IMR-90 (cell line): ENCODE data around the gene C19orf53. TPM values are rescaled to one million over a fixed set of nuclear protein-coding genes. Genes with fewer than 3 reads are reported as not detected.

Experiments
- ATAC-seq: fragments of 200-7000 bp; cut with Tn5 transposase; 2 replicates; pipeline ENCODE4 v1.9.1; 2020; ENCODE audit warnings: low read depth, mild to moderate bottlenecking, moderate library complexity
- BruUV-seq: library from RNA; stranded (reverse); fragments of 400-500 nt; replicated peaks from 2 replicates; lab custom pipeline; 2021; lab: Mats Ljungman, UMichigan
- CTCF ChIA-PET: fragments of 300-600 bp; formaldehyde crosslinking; extraction: SDS; loops from one replicate; lab custom pipeline; 2021; ENCODE audit warnings: antibody characterized with exemption; lab: Yijun Ruan, JAX
- POLR2A ChIA-PET: fragments of 300-600 bp; sonication (Branson Sonifier 250); formaldehyde crosslinking; loops from one replicate; lab custom pipeline; 2022; ENCODE audit warnings: antibody characterized with exemption; ENCODE audit not compliant: unreplicated experiment; lab: Charles Lee
- DNase-seq: peaks from one replicate; pipeline ENCODE4 v3.0.0; 2013
- H2AFZ ChIP-seq: replicated peaks from 2 replicates; pipeline ENCODE3; 2013; ENCODE audit warnings: low read length, mild to moderate bottlenecking; ENCODE audit not compliant: poor library complexity
- H2AK5ac ChIP-seq: 2 replicates; pipeline ENCODE4 v1.6.1; 2013; ENCODE audit warnings: low read depth, low read length, inconsistent platforms
- H2AK9ac ChIP-seq: replicated peaks from 2 replicates; pipeline ENCODE3; 2013; ENCODE audit warnings: mild to moderate bottlenecking, low read depth, low read length, moderate library complexity; ENCODE audit not compliant: poor library complexity
- H2BK120ac ChIP-seq: 2 replicates; pipeline ENCODE4 v1.6.1; 2013; ENCODE audit warnings: low read depth, low read length, inconsistent platforms
- H2BK15ac ChIP-seq: 3 replicates; pipeline ENCODE4 v1.6.1; 2013; ENCODE audit warnings: low read depth, low read length, inconsistent platforms
- H2BK20ac ChIP-seq: 2 replicates; pipeline ENCODE4 v1.6.1; 2013; ENCODE audit warnings: low read depth, mild to moderate bottlenecking, inconsistent platforms, low read length, moderate library complexity
- H2BK5ac ChIP-seq: 2 replicates; pipeline ENCODE4 v1.6.1; 2013; ENCODE audit warnings: mild to moderate bottlenecking, low read depth, low read length, inconsistent platforms; ENCODE audit not compliant: poor library complexity, severe bottlenecking
- H3K14ac ChIP-seq: replicated peaks from 2 replicates; pipeline ENCODE4 v1.6.1; 2013; ENCODE audit warnings: low read depth, low read length, inconsistent platforms
- H3K18ac ChIP-seq: 2 replicates; pipeline ENCODE4 v1.6.1; 2013; ENCODE audit warnings: low read depth, low read length, control low read depth
- H3K23ac ChIP-seq: 2 replicates; pipeline ENCODE4 v1.6.1; 2013; ENCODE audit warnings: low read depth, low read length, inconsistent platforms
- H3K27ac ChIP-seq: 2 replicates; pipeline ENCODE4 v1.5.1; 2013; ENCODE audit warnings: mild to moderate bottlenecking, control low read depth, low read length; ENCODE audit not compliant: insufficient read depth
- H3K27me3 ChIP-seq: 2 replicates; pipeline ENCODE4 v1.6.1; 2013; ENCODE audit warnings: low read length; ENCODE audit not compliant: control insufficient read depth, insufficient read depth
- H3K36me3 ChIP-seq: 2 replicates; pipeline ENCODE4 v1.6.1; 2013; ENCODE audit warnings: low read length, mixed read lengths; ENCODE audit not compliant: control insufficient read depth, insufficient read depth
- H3K4ac ChIP-seq: 2 replicates; pipeline ENCODE4 v1.6.1; 2013; ENCODE audit warnings: low read depth, low read length, inconsistent platforms
- H3K4me1 ChIP-seq: 2 replicates; pipeline ENCODE4 v1.6.1; 2013; ENCODE audit warnings: low read length, mixed read lengths; ENCODE audit not compliant: control insufficient read depth, insufficient read depth
- H3K4me2 ChIP-seq: 2 replicates; pipeline ENCODE4 v1.6.1; 2013; ENCODE audit warnings: low read depth, mild to moderate bottlenecking, control low read depth, low read length, moderate library complexity
- H3K4me3 ChIP-seq: 2 replicates; pipeline ENCODE4 v1.5.1; 2013; ENCODE audit warnings: low read depth, mild to moderate bottlenecking, control low read depth, low read length, moderate library complexity; ENCODE audit not compliant: insufficient read depth
- H3K56ac ChIP-seq: 2 replicates; pipeline ENCODE4 v1.6.1; 2013; ENCODE audit warnings: low read length, inconsistent platforms; ENCODE audit not compliant: insufficient read depth; ENCODE audit errors: extremely low read depth
- H3K79me1 ChIP-seq, 2 experiments: 2 replicates each; pipeline ENCODE4 v1.6.1; 2013; ENCODE audit warnings: low read length in 2 of 2, inconsistent platforms in 1 of 2, low read depth in 1 of 2
- H3K9ac ChIP-seq: 2 replicates; pipeline ENCODE4 v1.6.1; 2013; ENCODE audit warnings: low read depth, low read length, control low read depth
- H3K9me1 ChIP-seq: 2 replicates; pipeline ENCODE4 v1.6.1; 2013; ENCODE audit warnings: low read length, inconsistent platforms; ENCODE audit not compliant: insufficient read depth
- H3K9me3 ChIP-seq: 2 replicates; pipeline ENCODE4 v1.6.1; 2013; ENCODE audit warnings: low read length; ENCODE audit not compliant: control insufficient read depth, insufficient read depth
- H4K20me1 ChIP-seq: 2 replicates; pipeline ENCODE4 v1.6.1; 2013; ENCODE audit warnings: low read length, inconsistent platforms; ENCODE audit not compliant: insufficient read depth
- H4K5ac ChIP-seq: 2 replicates; pipeline ENCODE4 v1.6.1; 2013; ENCODE audit warnings: mild to moderate bottlenecking, low read depth, low read length, control low read depth
- H4K8ac ChIP-seq, 2 experiments: 2 replicates each; pipeline ENCODE4 v1.6.1; 2013; ENCODE audit warnings: low read depth in 2 of 2, low read length in 2 of 2, control low read depth in 1 of 2, inconsistent platforms in 1 of 2
- H4K91ac ChIP-seq: 2 replicates; pipeline ENCODE4 v1.6.1; 2013; ENCODE audit warnings: low read depth, low read length, inconsistent platforms; ENCODE audit not compliant: insufficient read depth
- CHD1 ChIP-seq: IDR thresholded peaks from 2 replicates; pipeline ENCODE4 v1.6.1; 2012; ENCODE audit warnings: low read depth, low read length, improper control_type of control experiment
- CTCF ChIP-seq: conservative IDR thresholded peaks from 2 replicates; pipeline ENCODE4 v1.5.1; 2012; ENCODE audit warnings: mild to moderate bottlenecking, low read depth, low read length, improper control_type of control experiment
- ELK1 ChIP-seq: fragments of 150-350 bp; IDR thresholded peaks from 2 replicates; pipeline ENCODE4 v1.6.1; 2016; ENCODE audit warnings: low read depth, mild to moderate bottlenecking, low read length, moderate library complexity, borderline replicate concordance
- FOS ChIP-seq: fragments of 150-350 bp; IDR thresholded peaks from 2 replicates; pipeline ENCODE4 v1.6.1; 2016; ENCODE audit warnings: low read depth, low read length
- MAFK ChIP-seq: IDR thresholded peaks from 2 replicates; pipeline ENCODE4 v1.6.1; 2012; ENCODE audit warnings: low read depth, low read length, improper control_type of control experiment
- MAZ ChIP-seq: IDR thresholded peaks from 2 replicates; pipeline ENCODE4 v1.6.1; 2012; ENCODE audit warnings: low read depth, mild to moderate bottlenecking, low read length, improper control_type of control experiment, moderate library complexity, borderline replicate concordance
- NFE2L2 ChIP-seq: fragments of 150-350 bp; IDR thresholded peaks from 2 replicates; pipeline ENCODE4 v1.6.1; 2016; ENCODE audit warnings: low read depth, mild to moderate bottlenecking, low read length
- RAD21 ChIP-seq: IDR thresholded peaks from 2 replicates; pipeline ENCODE4 v1.6.1; 2012; ENCODE audit warnings: low read length, improper control_type of control experiment
- RFX5 ChIP-seq: IDR thresholded peaks from 2 replicates; pipeline ENCODE4 v1.8.0; 2012; ENCODE audit warnings: low read depth, mild to moderate bottlenecking, low read length, moderate library complexity
- WGBS, 2 experiments: methylation state at CpG; one replicate each; pipeline versions ENCODE4 v1.1.5 to v1.1.7; 2013; ENCODE audit warnings: missing lambda C conversion rate in 2 of 2; ENCODE audit not compliant: insufficient read length in 1 of 2; ENCODE audit errors: extremely low coverage in 2 of 2; 5-methylcytosine and 5-hydroxymethylcytosine counted together
- dilution Hi-C: fragments of 300-500 bp; cut with HindIII; formaldehyde crosslinking; loops from one replicate; pipeline ENCODE4 v1.14.3; 2018; ENCODE audit warnings: low sequenced_read_pairs; ENCODE audit not compliant: unreplicated experiment
- in situ Hi-C: fragments of 300-500 bp; cut with MboI; formaldehyde crosslinking; loops from 3 replicates; pipeline ENCODE4 v1.14.3; 2019; ENCODE audit warnings: low sequenced_read_pairs, inconsistent platforms, mixed read lengths
- intact Hi-C: fragments of 100-400 bp; cut with micrococcal nuclease; formaldehyde crosslinking; loops from 2 replicates; pipeline ENCODE4 v1.10.0; 2022
- polyA plus RNA-seq, 3 experiments: library from polyadenylated mRNA; depleted of rRNA; stranded (reverse); fragments of >200 nt; gene quantifications; 2 replicates each; pipeline ENCODE4 v1.2.3, GENCODE V29; 2012; ENCODE audit warnings: low replicate concordance in 1 of 3
- total RNA-seq: library from RNA; depleted of rRNA; stranded (reverse); fragments of >200 nt; gene quantifications from 2 replicates; pipeline ENCODE4 v1.2.3, GENCODE V29; 2012

The C19orf53 gene
- total and polyA plus RNA-seq, 2 of the 4 experiments (the other 2 are of a cell fraction), result 61.3 to 290 TPM

- Histone ChIP-seq H3K36me3 (peaks cover 6% of the 10 kb centered on the region), H3K23ac (peak overlapping the region; percentile 57; the same call in 1 of the 2 replicates), H3K27ac (no peak overlapping the region), H4K20me1 (no peaks in the 10 kb centered on the region), H3K9me1 (0 out of 2 replicates have a peak, but pooled peaks cover 2% of the 10 kb centered on the region), H2BK120ac (no peak overlapping the region), H3K9ac (no peak overlapping the region), H2BK5ac (no peak overlapping the region), H2BK15ac (peak overlapping the region; percentile 53; the same call in 1 of the 3 replicates), H2BK20ac (peak overlapping the region; percentile 32; the same call in 1 of the 2 replicates), H3K56ac (no peak overlapping the region), H4K5ac (no peak overlapping the region), H3K9me3 (no peaks in the 10 kb centered on the region), H3K4me1 (peaks cover 10% of the 10 kb centered on the region), H3K79me1 (peaks cover 8 to 27% of the 10 kb centered on the region in 2 experiments), H3K18ac (no peak overlapping the region), H2AK9ac (no peak overlapping the region), H2AK5ac (peak overlapping the region; percentile 38; the same call in 1 of the 2 replicates), H3K14ac (no peak overlapping the region), H2AFZ (no peak overlapping the region), H4K91ac (no peak overlapping the region), H3K27me3 (no peaks in the 10 kb centered on the region), H3K4ac (peak overlapping the region; percentile 62), H3K4me3 (no peak overlapping the region), H4K8ac (no peak overlapping the region), H3K4me2 (no peak overlapping the region)
- dilution Hi-C loops, result no loop called here
- DNase-seq (no peak), ATAC-seq (no peak)
- no TSS peak for BruUV-seq
- 88% methylated on average over 5 of the region's 18 CpGs; no CpG with 5 or more reads in 1 of the 2 experiments for WGBS, 2 experiments
- intact Hi-C loops, result no loop called here
- ChIA-PET POLR2A (interaction anchor here (0.6 to 0.7 kb wide), 2 partner anchors 9 to 48 kb away, joined by 3 read pairs; partner anchors contain the start of gene C19orf53), CTCF (interaction anchor here (0.6 to 2.9 kb wide), 6 partner anchors 13 to 297 kb away, joined by 3 to 10 read pairs (median 3); no protein-coding TSS in a partner anchor)
- TF ChIP-seq RAD21 (no peak), CTCF (no peak), MAFK (no peak), MAZ (no peak), ELK1 (no peak), NFE2L2 (no peak), RFX5 (no peak), FOS (no peak), CHD1 (no peak)
- in situ Hi-C loops, result loop anchor here (5.0 kb wide), 1 partner anchor 78 kb away; no protein-coding TSS in a partner anchor
Observed at GRCh38 chr19:13783565-13784500, 9.6 kb downstream of the C19orf53 start.
